ENCODE data around the gene SH3YL1.

Gene SH3YL1

DNA sequence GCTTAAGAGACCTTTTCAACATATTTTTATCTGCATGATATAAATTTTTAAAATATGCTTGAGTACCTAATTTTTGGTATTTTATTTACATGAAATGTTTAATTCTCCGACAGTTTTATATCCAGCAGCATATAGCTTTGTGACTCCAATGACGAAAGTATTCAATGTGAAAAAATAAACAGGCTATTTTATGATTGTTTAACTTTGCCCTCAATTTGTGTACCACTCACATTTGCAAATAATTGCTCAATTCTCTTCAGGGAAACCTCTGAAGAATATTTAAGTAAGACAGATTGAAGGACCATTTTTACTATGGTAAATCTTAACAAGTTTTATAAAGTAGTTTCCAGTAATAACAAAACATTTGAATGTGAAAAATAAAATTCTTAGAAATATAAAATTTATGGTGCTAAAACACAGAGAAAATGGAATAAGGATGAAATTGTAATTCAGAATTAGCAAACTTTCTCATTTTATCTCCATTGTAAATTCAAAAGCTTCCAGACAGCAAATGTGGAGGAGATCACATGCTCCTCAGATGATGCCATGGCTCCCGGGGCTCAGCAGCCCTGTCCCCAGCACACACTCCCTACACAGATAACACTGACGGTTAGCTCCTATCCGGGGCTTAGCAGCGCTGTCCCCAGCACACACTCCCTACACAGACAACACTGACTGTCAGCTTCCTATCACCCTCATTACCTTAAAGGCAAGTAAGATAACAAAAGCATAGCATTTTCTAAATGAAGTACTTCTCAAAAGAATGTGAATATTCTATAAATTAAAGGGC, 39.7 kb downstream of the SH3YL1 start:
- no peak for DNase-seq (ENCODE audit: low read depth in 2 of 2)

DNA sequence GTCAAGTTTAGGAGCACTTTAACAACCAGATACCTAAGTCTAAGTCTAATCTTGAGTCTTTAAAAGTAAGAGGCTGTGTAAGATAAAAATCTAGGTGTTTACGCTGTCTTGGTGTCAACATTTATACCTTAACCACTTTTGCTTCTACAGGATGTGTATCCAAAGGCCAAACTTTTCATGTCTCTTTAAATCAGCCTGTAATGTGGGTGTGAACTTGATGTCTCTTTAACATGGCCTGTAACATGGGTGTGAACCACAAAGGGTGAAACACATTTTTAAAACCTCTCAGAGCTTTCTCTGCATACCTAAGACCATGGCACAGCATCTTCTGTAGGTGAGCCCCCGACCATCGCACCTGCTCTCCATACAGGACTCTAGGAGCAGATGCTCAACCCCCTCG, 40.4 kb downstream of the SH3YL1 start:
- DNase-seq (ENCODE audit: low read depth in 2 of 2): no peak

DNA sequence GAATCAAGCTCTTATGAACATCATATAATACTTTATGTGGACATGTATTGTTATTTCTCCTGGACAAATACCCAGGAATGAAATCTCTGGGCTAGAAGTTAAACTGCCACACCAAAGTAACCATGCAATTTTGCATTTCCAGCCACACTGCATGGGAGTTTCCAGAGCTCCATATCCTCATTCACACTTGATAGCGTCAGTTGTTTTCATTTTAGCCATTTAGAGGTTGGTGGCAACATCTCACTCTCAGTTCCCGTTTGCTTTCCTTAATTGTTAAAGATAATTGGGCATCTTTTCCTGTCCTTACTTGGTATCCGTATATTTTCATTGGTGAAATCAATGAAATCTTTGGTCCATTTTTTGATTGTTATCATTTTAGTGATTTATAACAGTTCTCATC, 47.8 kb downstream of the SH3YL1 start:
- no peak for DNase-seq (ENCODE audit: low read depth in 2 of 2)

DNA sequence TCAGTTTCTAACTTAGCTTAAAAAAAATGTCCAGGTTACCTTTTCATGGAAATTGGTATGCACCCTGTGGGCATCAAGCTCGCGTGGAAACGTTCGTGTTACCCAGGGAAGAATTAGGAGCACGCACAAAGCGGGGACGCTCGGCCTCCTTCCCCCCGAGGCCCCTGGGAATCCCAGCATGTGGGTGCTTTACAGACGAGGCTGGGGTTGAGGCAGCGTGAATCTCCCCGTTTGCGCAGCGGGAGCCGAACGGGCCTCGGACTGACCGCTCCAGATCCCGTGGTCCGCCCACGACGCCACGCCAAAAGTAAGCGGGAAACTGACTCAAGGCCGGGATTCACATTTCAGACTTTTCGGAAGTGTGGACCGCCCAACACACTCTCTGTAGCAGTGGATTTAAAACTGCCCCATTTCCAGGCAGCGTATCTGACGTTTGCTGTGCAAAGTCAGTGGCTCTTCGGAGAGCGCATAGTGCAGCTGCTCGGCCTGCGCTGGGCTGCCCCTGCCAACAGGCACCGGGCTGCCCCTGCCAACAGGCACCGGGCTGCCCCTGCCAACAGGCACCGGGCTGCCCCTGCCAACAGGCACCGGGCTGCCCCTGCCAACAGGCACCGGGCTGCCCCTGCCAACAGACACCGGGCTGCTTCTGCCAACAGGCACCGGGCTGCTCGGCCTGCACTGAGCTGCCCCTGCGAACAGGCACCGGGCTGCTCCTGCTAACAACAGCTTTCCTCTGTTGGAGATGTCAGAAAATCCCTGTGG, 49.7 kb downstream of the SH3YL1 start:
- no peak for DNase-seq (ENCODE audit: low read depth in 2 of 2)

DNA sequence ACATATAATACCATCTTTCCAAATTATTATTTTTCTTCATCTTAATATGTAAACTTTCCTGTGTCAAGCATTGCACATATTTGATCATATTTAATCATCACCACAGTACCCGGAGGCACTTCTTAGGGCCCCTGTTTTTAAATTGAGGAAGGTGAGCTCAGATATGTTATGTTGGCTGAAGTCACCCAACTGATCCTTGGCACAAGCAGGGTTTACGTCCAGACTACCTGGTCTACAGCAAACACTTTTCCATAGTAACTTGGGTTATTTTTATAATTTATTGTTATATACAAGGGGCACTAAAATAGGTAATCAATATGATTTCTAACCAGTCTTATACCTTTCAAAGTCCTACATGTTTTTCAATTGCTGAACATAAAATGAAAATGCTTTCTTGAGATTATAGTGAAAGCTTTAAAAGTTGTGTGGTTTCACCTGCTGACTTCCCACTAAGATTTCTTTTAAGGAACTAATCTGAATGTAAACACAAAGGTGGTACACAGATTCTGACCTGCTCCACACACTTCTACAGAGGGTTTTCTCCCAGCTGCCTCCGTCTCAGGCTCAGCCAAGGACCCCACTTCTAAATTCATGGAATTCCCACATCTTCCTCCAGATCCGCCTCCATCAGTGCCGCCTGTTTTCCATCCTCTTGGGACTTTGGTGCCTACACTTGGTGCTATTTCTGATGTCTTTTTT, 52.2 kb downstream of the SH3YL1 start:
- no peak for DNase-seq (ENCODE audit: low read depth in 2 of 2)

DNA sequence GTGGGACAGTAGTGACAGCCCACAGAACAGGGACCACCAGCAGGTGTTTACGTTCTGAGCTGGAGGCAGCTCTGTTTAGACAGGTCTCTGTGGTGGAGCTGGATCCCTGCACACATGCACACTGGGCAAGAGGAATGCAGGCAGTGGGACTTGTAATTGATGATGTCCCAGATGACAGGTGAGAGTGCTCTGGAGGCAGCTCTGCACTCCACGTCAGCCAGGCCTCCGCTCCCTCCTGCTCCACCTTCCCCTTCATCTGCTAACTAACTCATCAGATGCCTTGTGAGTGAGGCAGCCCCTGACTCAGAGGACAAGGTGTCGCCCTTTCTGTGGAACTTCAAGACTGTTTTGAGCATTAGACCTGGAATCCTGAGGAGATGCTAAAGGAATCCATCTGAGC, 53.2 kb downstream of the SH3YL1 start:
- no peak for DNase-seq (ENCODE audit: low read depth in 2 of 2)

DNA sequence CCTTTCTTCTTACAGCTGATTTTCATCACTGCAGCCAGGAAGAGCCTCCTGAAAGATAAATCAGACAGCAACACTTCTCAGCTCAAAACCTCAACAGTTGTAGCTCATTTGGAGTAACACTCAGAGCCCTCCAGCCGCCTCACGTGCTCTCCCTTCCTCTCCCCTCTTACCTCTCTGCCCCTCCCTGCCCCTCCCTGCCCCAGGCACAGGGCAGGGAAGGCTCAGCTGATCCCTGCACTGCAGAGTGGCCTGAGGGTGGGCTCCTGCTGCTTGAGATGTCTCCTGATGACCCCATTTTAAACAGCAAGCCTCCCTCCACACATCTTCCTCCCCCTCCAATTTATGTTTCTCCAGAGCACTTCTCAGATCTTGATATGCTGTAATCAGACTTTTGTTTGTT, 54.4 kb downstream of the SH3YL1 start:
- DNase-seq (ENCODE audit: low read depth in 2 of 2): no peak

DNA sequence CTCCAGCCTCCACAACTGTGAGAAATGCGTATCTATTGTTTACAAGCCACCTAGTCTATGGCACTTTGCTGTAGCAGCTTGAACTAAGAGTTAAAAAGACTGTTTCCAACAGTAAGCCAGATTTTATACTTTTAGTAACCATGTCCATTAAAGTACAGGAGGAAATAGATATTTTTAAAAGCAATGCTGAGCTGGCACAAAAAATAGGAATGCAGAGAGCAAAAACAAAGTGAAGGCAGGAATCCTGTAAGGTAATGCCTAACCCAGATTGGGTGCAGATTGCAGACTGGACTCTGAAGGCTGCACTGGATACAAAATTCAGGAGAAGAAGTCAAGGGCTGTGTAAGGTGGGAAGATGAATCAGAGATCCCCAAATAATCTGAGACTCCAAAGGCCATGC, 55.5 kb downstream of the SH3YL1 start:
- no peak for DNase-seq (ENCODE audit: low read depth in 2 of 2)

DNA sequence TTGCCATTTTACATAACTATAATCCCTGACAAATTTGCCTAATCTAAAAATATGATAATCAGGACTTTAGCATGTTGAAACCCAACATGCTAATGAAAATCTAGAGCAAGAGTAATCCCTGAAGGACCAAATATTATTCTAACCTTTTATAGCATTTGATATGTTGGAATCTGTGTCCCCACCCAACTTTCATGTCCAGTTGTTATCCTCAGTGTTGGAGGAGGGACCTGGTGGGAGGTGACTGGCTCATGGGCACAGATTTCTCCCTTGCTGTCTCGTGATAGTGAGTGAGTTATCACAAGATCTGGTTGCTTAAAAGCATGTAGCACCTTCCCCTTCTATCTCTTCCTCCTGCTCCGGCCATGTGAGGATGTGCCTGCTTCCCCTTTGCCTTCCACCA, 59.8 kb downstream of the SH3YL1 start:
- no peak for DNase-seq (ENCODE audit: low read depth in 2 of 2)

DNA sequence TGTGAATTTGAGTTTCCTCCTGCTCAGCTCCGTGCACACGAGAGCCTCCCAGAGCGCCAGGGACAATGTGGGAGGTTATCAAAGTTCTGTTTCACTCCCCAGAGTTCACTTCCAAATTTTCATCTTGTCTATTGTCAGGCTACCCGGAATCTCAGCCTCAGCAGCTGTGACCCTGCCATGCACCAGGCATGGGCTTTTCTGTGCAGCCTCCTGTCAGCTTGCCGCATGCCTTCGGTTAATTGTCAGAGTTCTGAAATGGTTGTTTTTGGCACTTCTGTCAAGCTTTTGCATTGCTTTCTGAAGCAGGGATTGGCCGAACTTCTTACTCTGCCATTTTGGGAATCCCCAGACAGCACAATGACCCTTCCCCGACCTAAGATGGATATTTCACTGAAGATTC, 60.4 kb downstream of the SH3YL1 start:
- DNase-seq (ENCODE audit: low read depth in 2 of 2): no peak

DNA sequence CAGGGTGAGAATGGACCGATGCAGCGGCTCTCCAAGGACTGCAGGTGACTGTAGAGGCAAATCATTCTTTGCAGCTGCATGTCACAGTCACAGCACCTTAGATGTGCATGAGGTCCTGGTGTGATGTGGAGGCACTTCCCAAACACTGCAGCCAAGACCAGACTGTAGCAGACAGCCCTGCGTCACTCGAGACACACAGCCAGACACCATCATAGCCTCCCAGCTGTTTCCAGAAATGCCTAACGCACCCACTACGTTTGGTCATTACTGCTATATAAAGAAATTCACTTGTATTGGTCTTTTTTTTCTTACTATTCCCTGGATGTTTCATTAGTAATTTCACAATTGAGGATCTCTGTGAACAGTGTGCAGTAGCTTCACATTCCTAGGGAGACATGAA, 60.9 kb downstream of the SH3YL1 start:
- DNase-seq (ENCODE audit: low read depth in 2 of 2): no peak

DNA sequence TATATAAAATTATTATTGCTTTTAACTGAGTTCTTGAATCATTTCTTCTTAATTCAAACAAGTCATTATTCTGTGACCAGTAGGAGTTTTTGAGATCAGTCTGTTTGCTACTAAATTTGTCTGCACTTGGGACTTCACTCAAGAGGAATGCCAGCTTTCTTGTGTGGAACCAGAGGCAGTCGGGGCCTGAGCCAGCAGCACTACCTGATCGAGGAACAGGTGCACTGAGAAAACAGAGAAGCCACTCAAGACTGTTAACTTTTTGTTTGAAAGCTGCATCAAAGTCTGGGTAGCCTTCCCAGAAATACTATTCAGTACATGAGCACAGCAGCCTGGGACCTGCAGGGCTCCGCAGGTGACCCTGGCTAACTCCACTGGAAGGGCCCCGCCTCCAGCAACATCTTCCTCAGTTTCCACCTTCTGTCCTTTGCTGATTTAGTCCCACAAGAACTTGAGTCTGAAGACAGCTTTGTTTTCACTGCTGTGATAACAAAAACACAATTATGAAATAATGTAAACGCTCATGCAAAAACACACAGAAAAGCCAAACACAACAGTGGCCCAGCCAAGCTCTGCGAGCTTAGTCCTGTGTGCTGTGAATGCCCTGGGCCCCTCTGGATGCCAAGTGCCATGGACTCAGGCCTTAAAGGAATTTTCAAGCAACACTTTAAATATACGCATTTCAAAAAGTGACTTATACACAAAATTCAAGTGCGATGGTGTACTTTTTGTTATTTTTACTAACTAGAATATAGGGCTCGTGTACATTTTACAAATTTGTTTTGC, 62.0 kb downstream of the SH3YL1 start:
- DNase-seq (ENCODE audit: low read depth in 2 of 2): no peak

DNA sequence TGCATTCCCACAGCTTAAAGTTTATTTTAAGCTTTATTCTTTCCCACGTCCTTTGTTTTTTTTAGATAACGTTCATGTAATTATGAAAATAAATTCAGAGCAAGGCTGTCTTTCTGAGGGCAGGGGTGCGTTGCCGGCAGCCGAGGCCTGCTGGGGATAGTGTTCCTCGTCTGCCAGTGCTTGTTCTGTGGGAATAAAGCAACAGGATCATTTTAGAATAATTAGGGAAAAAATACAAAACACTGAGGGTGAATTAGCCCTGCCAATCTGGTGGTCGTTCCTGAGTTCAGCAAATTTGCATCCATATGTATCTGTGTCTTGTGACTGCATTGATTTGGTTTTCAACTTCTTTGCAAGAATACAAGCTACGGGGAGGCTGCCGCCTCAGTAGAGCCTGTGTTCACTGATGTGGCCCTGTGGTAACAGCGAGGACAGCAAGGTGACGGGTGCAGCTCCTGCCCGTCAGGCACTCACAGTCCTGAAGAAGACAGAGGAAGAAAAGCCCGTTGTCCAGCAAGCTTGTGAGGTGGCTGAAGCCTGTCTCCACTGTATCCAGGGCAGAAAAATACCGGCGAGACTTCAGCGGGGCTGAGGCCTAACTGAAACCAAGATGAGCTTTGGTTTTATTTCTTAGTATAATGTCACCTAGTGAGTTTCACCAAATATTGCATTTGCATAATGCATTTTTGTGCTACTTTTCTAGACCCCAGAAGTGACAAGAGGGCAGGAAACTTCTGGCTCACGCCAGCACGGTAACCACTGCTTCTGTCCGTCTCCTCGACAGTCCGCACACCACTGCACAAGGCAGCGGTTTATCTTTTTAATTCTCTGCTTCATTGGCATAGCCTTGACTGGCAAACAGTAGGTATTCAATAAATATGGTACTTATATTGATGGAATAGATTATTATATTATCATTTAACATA, 64.5 kb downstream of the SH3YL1 start:
- no peak for DNase-seq (ENCODE audit: low read depth in 2 of 2)

DNA sequence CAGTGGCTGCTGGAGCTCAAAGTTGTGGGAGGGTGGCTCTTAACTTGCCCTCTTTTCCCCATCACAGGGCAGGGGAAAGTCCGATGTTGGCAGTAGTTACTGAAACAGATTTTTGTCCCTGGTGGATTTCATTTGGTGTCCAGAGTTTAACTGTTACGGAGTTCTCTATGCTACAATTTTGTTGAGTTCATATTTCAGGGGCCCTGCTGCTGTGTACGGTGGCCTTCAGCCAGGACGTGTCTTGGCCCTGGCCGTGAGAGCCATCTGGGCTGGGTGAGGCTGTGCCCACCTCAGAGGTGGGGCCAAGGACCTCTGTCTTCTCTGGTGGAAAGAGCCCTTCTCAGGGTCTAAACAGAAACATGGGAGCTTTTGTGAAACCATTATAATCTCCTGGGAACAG, 67.4 kb downstream of the SH3YL1 start:
- DNase-seq (ENCODE audit: low read depth in 2 of 2): no peak

DNA sequence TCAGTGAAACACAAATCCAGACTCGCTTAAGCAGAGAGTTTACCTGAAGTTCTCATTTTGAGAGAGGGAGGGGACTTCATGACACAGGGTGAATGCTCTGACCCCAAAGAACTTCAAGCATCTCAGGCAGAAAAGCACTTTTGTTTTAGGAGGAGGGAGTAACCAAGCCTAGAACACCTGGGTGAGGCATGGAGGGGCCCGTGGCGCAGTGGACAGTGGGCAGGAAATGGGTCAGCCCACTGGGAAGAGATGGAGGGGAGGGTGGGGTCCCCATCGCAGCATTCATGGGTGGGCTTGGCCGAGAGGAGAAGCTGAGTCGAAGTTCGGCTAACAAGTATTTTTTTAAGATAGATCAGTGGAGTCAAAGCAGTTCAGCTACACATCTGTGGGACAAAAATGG, 67.9 kb downstream of the SH3YL1 start:
- DNase-seq (ENCODE audit: low read depth in 2 of 2): no peak

DNA sequence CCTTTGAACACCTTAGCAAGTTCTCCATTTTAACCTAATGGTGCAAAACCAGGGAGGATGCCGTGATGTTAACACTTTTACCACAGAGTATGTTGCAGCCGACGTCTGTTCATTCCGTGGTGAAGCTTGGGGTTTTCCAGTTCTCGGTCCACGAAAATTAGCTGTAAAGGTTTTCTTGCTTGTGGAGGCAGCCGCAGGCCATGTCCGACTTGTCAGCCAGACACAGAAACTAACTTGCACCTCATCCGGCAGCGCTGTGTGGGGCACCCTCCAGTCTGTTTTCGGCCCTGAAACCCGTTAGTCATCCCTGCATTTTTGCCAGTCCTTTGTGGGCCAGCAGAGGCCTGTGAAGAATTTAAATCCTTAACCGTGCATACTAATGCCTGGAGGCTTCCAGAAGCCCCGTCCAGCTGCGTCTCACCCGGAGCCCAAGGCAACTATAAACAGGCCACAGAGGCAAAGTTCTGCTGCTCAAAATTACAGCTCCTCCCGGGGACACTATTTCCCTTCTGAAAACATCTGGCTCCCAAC, 70.6 kb downstream of the SH3YL1 start:
- no peak for DNase-seq (ENCODE audit: low read depth in 2 of 2)

DNA sequence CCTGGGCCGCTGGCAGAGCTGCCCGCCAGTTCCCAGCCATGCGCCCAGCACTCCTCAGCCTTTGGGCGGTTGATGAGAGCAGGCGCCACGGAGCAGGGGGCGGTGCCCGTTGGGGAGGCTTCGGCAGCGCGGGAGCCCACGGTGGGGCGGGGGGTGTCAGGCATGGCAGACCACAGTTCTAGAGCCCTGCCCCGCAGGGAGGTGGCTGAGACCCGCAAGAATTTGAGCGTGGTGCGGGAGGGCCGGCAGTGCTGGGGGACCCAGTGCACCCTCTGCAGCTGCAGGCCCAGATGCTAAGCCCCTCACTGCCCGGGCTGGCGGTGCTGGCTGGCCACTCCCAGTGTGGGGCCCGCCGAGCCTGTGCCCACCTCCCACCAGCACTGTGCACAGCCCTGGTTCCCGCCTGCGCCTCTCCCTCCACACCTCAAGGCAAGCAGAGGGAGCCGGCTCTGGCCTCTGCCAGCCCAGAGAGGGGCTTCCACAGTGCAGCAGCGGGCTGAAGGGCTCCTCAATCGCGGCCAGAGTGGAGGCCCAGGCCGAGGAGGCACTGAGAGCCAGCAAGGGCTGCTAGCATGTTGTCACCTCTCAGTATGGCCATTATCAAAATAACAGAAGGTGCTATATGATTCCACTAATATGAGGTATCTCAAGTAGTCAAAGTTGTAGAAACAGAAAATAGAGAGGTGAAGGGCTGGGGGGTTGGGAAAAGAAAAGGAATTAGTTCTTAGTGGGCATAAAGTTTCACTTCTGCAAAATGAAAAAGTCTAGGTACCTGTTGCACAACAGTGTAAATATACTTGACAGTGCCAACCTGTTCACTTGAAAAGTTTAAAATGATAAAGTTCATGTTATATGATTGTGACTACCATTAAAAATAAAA, 72.3 kb downstream of the SH3YL1 start:
- no peak for DNase-seq (ENCODE audit: low read depth in 2 of 2)

DNA sequence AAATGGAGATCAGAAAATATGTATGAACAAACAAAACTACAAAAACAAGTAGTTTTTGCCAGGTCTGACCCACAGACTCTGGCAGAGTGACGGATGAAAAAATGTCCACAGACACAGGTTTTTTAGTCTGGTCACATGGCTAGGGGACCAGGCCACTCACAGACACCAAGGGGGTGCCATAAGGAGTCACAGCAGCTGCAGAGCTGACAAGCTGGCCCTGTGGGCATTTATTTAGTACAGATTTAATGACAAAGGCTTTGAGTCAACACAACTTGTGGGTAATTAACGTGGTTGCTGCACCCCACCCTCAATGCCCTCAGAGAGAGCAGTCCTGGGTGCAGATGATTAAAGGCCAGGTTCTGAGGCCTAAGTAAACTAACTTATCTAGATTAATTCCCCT, 76.0 kb downstream of the SH3YL1 start:
- no peak for DNase-seq (ENCODE audit: low read depth in 2 of 2)

DNA sequence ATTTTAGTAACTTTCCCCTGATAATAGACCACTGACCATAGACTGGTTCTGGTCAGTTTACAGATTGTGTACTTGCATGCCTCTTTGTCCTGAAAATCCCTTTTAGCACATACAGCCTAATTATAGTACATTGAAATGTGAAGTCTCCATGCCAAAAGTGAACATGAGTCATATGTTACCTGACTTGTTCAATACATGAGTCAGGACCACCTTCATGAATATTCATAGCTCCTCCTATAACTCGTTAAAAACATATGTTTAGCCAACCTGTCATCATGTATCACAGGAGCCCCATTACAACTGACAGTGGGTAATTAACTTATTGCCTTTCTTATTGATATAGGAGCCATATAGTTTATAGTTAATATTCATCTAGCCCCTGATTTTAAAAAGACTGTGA, 78.6 kb downstream of the SH3YL1 start:
- no peak for DNase-seq (ENCODE audit: low read depth in 2 of 2)

DNA sequence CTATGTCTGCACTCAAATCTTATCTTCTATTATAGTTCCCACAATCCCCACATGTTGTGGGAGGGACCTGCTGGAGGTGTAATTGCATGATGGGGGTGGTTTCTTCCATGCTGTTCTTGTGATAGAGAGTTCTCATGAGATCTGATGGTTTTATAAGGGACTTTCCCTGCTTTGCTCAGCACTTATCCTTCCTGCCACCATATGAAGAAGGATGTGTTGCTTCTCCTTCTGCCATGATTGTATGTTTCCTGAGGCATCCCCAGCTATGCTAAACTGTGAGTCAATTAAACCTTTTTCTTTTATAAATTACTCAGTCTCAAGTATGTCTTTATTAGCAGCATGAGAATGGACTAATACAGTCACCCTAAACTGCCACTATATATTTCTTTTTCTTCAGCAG, 79.1 kb downstream of the SH3YL1 start:
- no peak for DNase-seq (ENCODE audit: low read depth in 2 of 2)

Data from fibroblast of skin of left biceps (primary cell).